HL-60/S4 treated with phorbol 12-myristate 13-acetate at 8.2 ng/mL for 4 days and 3 days (cell line): ENCODE measurements around the gene AWAT1.
"Not testable (repeated sequence)": the region's sequence is repeated elsewhere in the genome, so short reads cannot be mapped to it uniquely, and the experiment has no call there.

Source experiments
- in situ Hi-C: fragments of 300-500 bp; cut with MboI; formaldehyde crosslinking; loops from 2 replicates; pipeline ENCODE4 v1.15.0; 2022; ENCODE audit warnings: low sequenced_read_pairs

Gene AWAT1

GRCh38 chrX:70260104-70260503, 25.6 kb downstream of the AWAT1 start, which contains the start of gene P2RY4:
Gene P2RY4 (minus strand): TSS chrX:70260204. CDS start chrX:70259624, 580 bp downstream.
- in situ Hi-C loops: no loop called here

GRCh38 chrX:70262952-70263567, 28.6 kb downstream of the AWAT1 start:
- in situ Hi-C loops: no loop called here

GRCh38 chrX:70264784-70265183, 30.3 kb downstream of the AWAT1 start:
- in situ Hi-C loops: no loop called here

GRCh38 chrX:70268034-70268433, 33.6 kb downstream of the AWAT1 start, which contains the start of gene ARR3:
Gene ARR3 (plus strand): TSS chrX:70268334. CDS start chrX:70269386, 1,052 bp downstream.
- in situ Hi-C loops: no loop called here

GRCh38 chrX:70274029-70274428, 39.6 kb downstream of the AWAT1 start:
- in situ Hi-C loops: not testable (repeated sequence)

GRCh38 chrX:70279081-70279480, 44.6 kb downstream of the AWAT1 start:
- in situ Hi-C loops: no loop called here

GRCh38 chrX:70280573-70280972, 46.1 kb downstream of the AWAT1 start:
- in situ Hi-C loops: no loop called here

- in situ Hi-C loops: no loop called here
Observed at GRCh38 chrX:70281951-70282350, 47.5 kb downstream of the AWAT1 start, which contains the start of gene RAB41. Gene RAB41 (plus strand): TSS chrX:70282172. CDS start chrX:70282218, 46 bp downstream.

- in situ Hi-C loops: no loop called here
Observed at GRCh38 chrX:70289168-70289792, 54.8 kb downstream of the AWAT1 start.
